GM12891 (cell line): ENCODE measurements around the gene TNFAIP1.
A peak's percentile ranks its signal among the peaks of the same experiment; 100 is the strongest.

Experiments used
- DNase-seq: peaks from one replicate; pipeline ENCODE4 v3.0.0; 2011; ENCODE audit warnings: low spot score; ENCODE audit not compliant: insufficient read length
- FAIRE-seq: peaks from 2 replicates; lab custom pipeline; 2011; peaks lifted over from hg19 to GRCh38; lab: Jason Lieb, UNC
- PAX5 ChIP-seq: IDR thresholded peaks from 2 replicates; pipeline ENCODE4 v1.6.1; 2011; ENCODE audit warnings: low read length, moderate library complexity, mild to moderate bottlenecking; ENCODE audit not compliant: insufficient read depth, severe bottlenecking
- POLR2A ChIP-seq: IDR thresholded peaks from 2 replicates; pipeline ENCODE4 v1.6.1; 2011; ENCODE audit warnings: low read depth, low read length, control low read depth
- POLR2AphosphoS5 ChIP-seq: IDR thresholded peaks from 2 replicates; pipeline ENCODE4 v1.6.1; 2011; ENCODE audit warnings: low read depth, low read length, control low read depth
- POU2F2 ChIP-seq: IDR thresholded peaks from 2 replicates; pipeline ENCODE4 v1.6.1; 2011; ENCODE audit warnings: low read depth, mild to moderate bottlenecking, control low read depth, low read length, moderate library complexity
- SPI1 ChIP-seq: IDR thresholded peaks from 2 replicates; pipeline ENCODE4 v1.6.1; 2011; ENCODE audit warnings: low read depth, low read length, control low read depth
- TAF1 ChIP-seq: IDR thresholded peaks from 2 replicates; pipeline ENCODE4 v1.6.1; 2011; ENCODE audit warnings: low read depth, low read length, control low read depth

TNFAIP1 gene

DNA sequence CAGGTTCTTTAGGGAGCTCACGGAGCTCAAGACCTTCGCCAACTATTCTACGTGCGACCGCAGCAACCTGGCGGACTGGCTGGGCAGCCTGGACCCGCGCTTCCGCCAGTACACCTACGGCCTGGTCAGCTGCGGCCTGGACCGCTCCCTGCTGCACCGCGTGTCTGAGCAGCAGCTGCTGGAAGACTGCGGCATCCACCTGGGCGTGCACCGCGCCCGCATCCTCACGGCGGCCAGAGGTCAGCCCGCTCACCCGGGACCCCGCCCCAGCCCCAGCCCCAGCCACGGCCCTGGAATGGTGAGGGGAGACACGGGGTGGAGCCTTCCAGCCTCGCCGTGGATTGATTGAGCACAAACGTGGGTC is 49.5 kb downstream of the TNFAIP1 start:
- no peak for TF ChIP-seq PAX5
- no peak for TF ChIP-seq POU2F2
- TF ChIP-seq TAF1, result no peak
- DNase-seq (no peak), FAIRE-seq (peak; percentile 38)

DNA sequence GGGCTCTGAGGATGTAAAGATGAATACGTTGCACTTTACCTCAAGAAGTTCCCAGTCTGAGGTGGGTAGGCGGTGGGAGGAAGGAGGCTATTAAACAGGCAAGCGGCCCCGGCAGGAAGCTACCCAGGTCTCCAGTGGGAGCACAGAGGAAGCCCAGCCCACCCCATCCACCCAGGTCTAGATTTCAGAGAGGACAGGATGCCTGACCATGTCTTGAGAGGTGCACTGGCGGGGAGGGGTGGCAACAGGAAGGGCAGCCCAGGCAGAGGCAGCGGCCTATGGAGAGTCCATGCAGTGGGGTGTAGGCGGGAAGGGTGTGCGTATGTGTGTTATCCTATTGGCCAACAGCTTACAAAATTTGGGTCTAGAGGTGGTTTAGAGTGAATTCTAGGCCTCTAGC is 49.8 kb downstream of the TNFAIP1 start:
- TF ChIP-seq POU2F2, result no peak
- no peak for TF ChIP-seq POLR2AphosphoS5
- no peak for TF ChIP-seq SPI1
- no peak for TF ChIP-seq PAX5
- TF ChIP-seq TAF1, result no peak
- no peak for FAIRE-seq
- DNase-seq, result no peak

GRCh38 chr17:28386391-28386790 is 50.8 kb downstream of the TNFAIP1 start:
- FAIRE-seq (no peak), DNase-seq (no peak)
- TF ChIP-seq POLR2A, result no peak
- TF ChIP-seq PAX5, result no peak
- TF ChIP-seq SPI1, result no peak
- TF ChIP-seq TAF1, result no peak
- no peak for TF ChIP-seq POU2F2
- TF ChIP-seq POLR2AphosphoS5, result no peak

GRCh38 chr17:28388106-28388505 is 52.5 kb downstream of the TNFAIP1 start:
- TF ChIP-seq POU2F2 (no peak), POLR2AphosphoS5 (no peak), PAX5 (no peak), SPI1 (no peak), TAF1 (no peak), POLR2A (no peak)
- DNase-seq (no peak), FAIRE-seq (no peak)

DNA sequence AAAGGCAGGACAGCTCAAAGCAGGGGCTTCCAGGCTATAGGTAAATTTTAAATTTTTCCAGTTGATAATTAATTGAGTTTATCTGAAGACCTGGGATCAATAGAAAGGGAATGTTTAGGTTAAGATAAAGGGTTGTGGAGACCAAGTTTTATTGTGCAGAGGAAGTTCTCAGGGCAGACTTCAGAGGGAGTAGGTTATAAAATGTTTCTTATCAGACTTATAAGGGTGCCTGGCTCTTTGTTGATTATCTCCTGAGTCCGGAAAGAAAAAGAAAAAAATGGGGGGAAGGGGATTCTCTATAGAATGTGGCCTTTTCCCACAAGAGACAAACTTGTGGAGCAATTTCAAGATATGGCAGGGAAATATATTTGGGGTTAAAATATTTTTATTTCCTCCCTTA is 54.6 kb downstream of the TNFAIP1 start:
- no peak for TF ChIP-seq PAX5
- TF ChIP-seq POLR2A, result no peak
- TF ChIP-seq POU2F2, result no peak
- TF ChIP-seq SPI1, result no peak
- no peak for TF ChIP-seq POLR2AphosphoS5
- TF ChIP-seq TAF1, result no peak
- no peak for FAIRE-seq
- no peak for DNase-seq

DNA sequence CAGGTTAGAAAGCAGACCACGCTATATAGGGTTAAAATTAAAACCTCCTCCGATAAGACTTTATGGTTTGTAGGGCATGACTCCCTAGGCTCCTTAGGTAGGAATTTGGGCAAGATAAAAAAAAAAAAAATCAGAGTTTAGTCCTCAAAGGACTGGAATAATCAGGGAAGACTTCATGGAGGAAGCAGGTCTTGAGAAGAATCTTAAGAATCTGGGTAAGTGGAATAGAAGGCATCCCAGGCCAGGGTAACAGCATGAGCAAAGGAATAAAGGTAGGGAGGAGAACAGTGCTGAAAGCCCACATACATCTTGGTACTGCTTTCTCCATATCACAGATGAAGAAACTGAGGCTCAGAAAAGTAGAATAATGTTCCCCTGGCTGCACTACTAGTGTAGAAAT is 55.0 kb downstream of the TNFAIP1 start:
- no peak for DNase-seq
- no peak for TF ChIP-seq SPI1
- TF ChIP-seq POLR2A, result no peak
- TF ChIP-seq PAX5, result no peak

GRCh38 chr17:28390984-28391383 is 55.4 kb downstream of the TNFAIP1 start:
- DNase-seq (no peak), FAIRE-seq (no peak)
- TF ChIP-seq POLR2AphosphoS5 (no peak), PAX5 (no peak), TAF1 (no peak), POLR2A (no peak), SPI1 (no peak), POU2F2 (no peak)

More for the DNA sequence above, 55.0 kb downstream of the TNFAIP1 start:
- FAIRE-seq, result no peak

- no peak for FAIRE-seq
Measured at GRCh38 chr17:28391401-28391800, 55.8 kb downstream of the TNFAIP1 start.

DNA sequence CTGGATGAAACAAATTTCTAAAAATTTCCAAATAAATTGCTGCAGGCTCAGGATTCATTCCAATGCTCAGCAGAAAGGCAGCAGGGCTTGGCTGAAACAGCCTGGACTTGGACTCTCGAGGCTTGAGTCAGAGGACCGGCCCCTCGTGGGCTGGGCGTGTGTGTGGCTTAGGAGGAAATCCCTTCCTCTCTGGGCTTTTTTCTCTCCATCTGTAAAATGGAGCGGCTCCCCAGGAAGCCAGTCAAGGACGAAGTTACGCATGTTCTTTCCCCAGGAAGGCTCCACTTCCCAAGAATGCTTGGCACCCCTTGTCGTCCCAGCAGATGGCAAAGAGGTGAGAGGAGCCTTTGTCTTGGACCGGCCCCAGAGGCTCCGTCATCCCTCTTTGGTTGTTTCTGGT is 56.9 kb downstream of the TNFAIP1 start:
- no peak for DNase-seq
- TF ChIP-seq POLR2AphosphoS5, result no peak
- TF ChIP-seq PAX5, result no peak
- TF ChIP-seq POU2F2, result no peak
- TF ChIP-seq SPI1, result no peak
- no peak for TF ChIP-seq POLR2A
- TF ChIP-seq TAF1, result no peak
- no peak for FAIRE-seq

More at GRCh38 chr17:28391401-28391800, 55.8 kb downstream of the TNFAIP1 start:
- TF ChIP-seq PAX5 (no peak), POLR2A (no peak), SPI1 (no peak), TAF1 (no peak)
- DNase-seq, result no peak

- FAIRE-seq, result no peak
- TF ChIP-seq POU2F2 (no peak), SPI1 (no peak), POLR2AphosphoS5 (no peak), TAF1 (no peak), POLR2A (no peak), PAX5 (no peak)
- no peak for DNase-seq
Measured at GRCh38 chr17:28394337-28395116, 59.0 kb downstream of the TNFAIP1 start.
